Gastrocnemius medialis (tissue), 4 donors: ENCODE measurements around the gene TPSG1.

Experiments
- CTCF ChIP-seq, 5 experiments: fragments of 450-650 bp in 3 of 5; fragments of 200-600 bp in 2 of 5; sonication (generic) in 2 of 5; IDR thresholded peaks in 4 of 5; conservative IDR thresholded peaks in 1 of 5; 1 replicate in 4 of 5; 2 replicates in 1 of 5; pipeline ENCODE4 v1.5.1; 2016 to 2019; ENCODE audit warnings: antibody characterized with exemption in 5 of 5, mild to moderate bottlenecking in 3 of 5, moderate library complexity in 3 of 5
- POLR2A ChIP-seq, 2 donors: fragments of 450-650 bp; IDR thresholded peaks; one replicate each; pipeline ENCODE4 v1.6.1; 2017; ENCODE audit warnings: antibody characterized with exemption in 2 of 2, mild to moderate bottlenecking in 2 of 2, moderate library complexity in 2 of 2

GRCh38 chr16:1213796-1214372 lies 11.2 kb downstream of the TPSG1 start:
- TF ChIP-seq CTCF (IDR thresholded peaks at IDR 0.05 in 4 of 5, conservative IDR thresholded peaks at IDR 0.05 in 1 of 5) (no peak), POLR2A (IDR thresholded peaks at IDR 0.05) (no peak)
